IMR-90 (cell line): Measurements from ENCODE around the gene RFX5. TPM values are rescaled to one million over a fixed set of nuclear protein-coding genes. Genes with fewer than 3 reads are reported as not detected.

Source experiments
- ATAC-seq: fragments of 200-7000 bp; cut with Tn5 transposase; 2 replicates; pipeline ENCODE4 v1.9.1; 2020; ENCODE audit warnings: low read depth, mild to moderate bottlenecking, moderate library complexity
- BruUV-seq: library from RNA; stranded (reverse); fragments of 400-500 nt; replicated peaks from 2 replicates; lab custom pipeline; 2021; lab: Mats Ljungman, UMichigan
- CTCF ChIA-PET: fragments of 300-600 bp; formaldehyde crosslinking; extraction: SDS; loops from one replicate; lab custom pipeline; 2021; ENCODE audit warnings: antibody characterized with exemption; lab: Yijun Ruan, JAX
- POLR2A ChIA-PET: fragments of 300-600 bp; sonication (Branson Sonifier 250); formaldehyde crosslinking; loops from one replicate; lab custom pipeline; 2022; ENCODE audit warnings: antibody characterized with exemption; ENCODE audit not compliant: unreplicated experiment; lab: Charles Lee
- DNase-seq: peaks from one replicate; pipeline ENCODE4 v3.0.0; 2013
- H2AFZ ChIP-seq: replicated peaks from 2 replicates; pipeline ENCODE3; 2013; ENCODE audit warnings: low read length, mild to moderate bottlenecking; ENCODE audit not compliant: poor library complexity
- H2AK5ac ChIP-seq: 2 replicates; pipeline ENCODE4 v1.6.1; 2013; ENCODE audit warnings: low read depth, low read length, inconsistent platforms
- H2AK9ac ChIP-seq: replicated peaks from 2 replicates; pipeline ENCODE3; 2013; ENCODE audit warnings: mild to moderate bottlenecking, low read depth, low read length, moderate library complexity; ENCODE audit not compliant: poor library complexity
- H2BK120ac ChIP-seq: 2 replicates; pipeline ENCODE4 v1.6.1; 2013; ENCODE audit warnings: low read depth, low read length, inconsistent platforms
- H2BK15ac ChIP-seq: 3 replicates; pipeline ENCODE4 v1.6.1; 2013; ENCODE audit warnings: low read depth, low read length, inconsistent platforms
- H2BK20ac ChIP-seq: 2 replicates; pipeline ENCODE4 v1.6.1; 2013; ENCODE audit warnings: low read depth, mild to moderate bottlenecking, inconsistent platforms, low read length, moderate library complexity
- H2BK5ac ChIP-seq: 2 replicates; pipeline ENCODE4 v1.6.1; 2013; ENCODE audit warnings: mild to moderate bottlenecking, low read depth, low read length, inconsistent platforms; ENCODE audit not compliant: poor library complexity, severe bottlenecking
- H3K14ac ChIP-seq: replicated peaks from 2 replicates; pipeline ENCODE4 v1.6.1; 2013; ENCODE audit warnings: low read depth, low read length, inconsistent platforms
- H3K18ac ChIP-seq: 2 replicates; pipeline ENCODE4 v1.6.1; 2013; ENCODE audit warnings: low read depth, low read length, control low read depth
- H3K23ac ChIP-seq: 2 replicates; pipeline ENCODE4 v1.6.1; 2013; ENCODE audit warnings: low read depth, low read length, inconsistent platforms
- H3K27ac ChIP-seq: 2 replicates; pipeline ENCODE4 v1.5.1; 2013; ENCODE audit warnings: mild to moderate bottlenecking, control low read depth, low read length; ENCODE audit not compliant: insufficient read depth
- H3K27me3 ChIP-seq: 2 replicates; pipeline ENCODE4 v1.6.1; 2013; ENCODE audit warnings: low read length; ENCODE audit not compliant: control insufficient read depth, insufficient read depth
- H3K36me3 ChIP-seq: 2 replicates; pipeline ENCODE4 v1.6.1; 2013; ENCODE audit warnings: low read length, mixed read lengths; ENCODE audit not compliant: control insufficient read depth, insufficient read depth
- H3K4ac ChIP-seq: 2 replicates; pipeline ENCODE4 v1.6.1; 2013; ENCODE audit warnings: low read depth, low read length, inconsistent platforms
- H3K4me1 ChIP-seq: 2 replicates; pipeline ENCODE4 v1.6.1; 2013; ENCODE audit warnings: low read length, mixed read lengths; ENCODE audit not compliant: control insufficient read depth, insufficient read depth
- H3K4me2 ChIP-seq: 2 replicates; pipeline ENCODE4 v1.6.1; 2013; ENCODE audit warnings: low read depth, mild to moderate bottlenecking, control low read depth, low read length, moderate library complexity
- H3K4me3 ChIP-seq: 2 replicates; pipeline ENCODE4 v1.5.1; 2013; ENCODE audit warnings: low read depth, mild to moderate bottlenecking, control low read depth, low read length, moderate library complexity; ENCODE audit not compliant: insufficient read depth
- H3K56ac ChIP-seq: 2 replicates; pipeline ENCODE4 v1.6.1; 2013; ENCODE audit warnings: low read length, inconsistent platforms; ENCODE audit not compliant: insufficient read depth; ENCODE audit errors: extremely low read depth
- H3K79me1 ChIP-seq, 2 experiments: 2 replicates each; pipeline ENCODE4 v1.6.1; 2013; ENCODE audit warnings: low read length in 2 of 2, inconsistent platforms in 1 of 2, low read depth in 1 of 2
- H3K9ac ChIP-seq: 2 replicates; pipeline ENCODE4 v1.6.1; 2013; ENCODE audit warnings: low read depth, low read length, control low read depth
- H3K9me1 ChIP-seq: 2 replicates; pipeline ENCODE4 v1.6.1; 2013; ENCODE audit warnings: low read length, inconsistent platforms; ENCODE audit not compliant: insufficient read depth
- H3K9me3 ChIP-seq: 2 replicates; pipeline ENCODE4 v1.6.1; 2013; ENCODE audit warnings: low read length; ENCODE audit not compliant: control insufficient read depth, insufficient read depth
- H4K20me1 ChIP-seq: 2 replicates; pipeline ENCODE4 v1.6.1; 2013; ENCODE audit warnings: low read length, inconsistent platforms; ENCODE audit not compliant: insufficient read depth
- H4K5ac ChIP-seq: 2 replicates; pipeline ENCODE4 v1.6.1; 2013; ENCODE audit warnings: mild to moderate bottlenecking, low read depth, low read length, control low read depth
- H4K8ac ChIP-seq, 2 experiments: 2 replicates each; pipeline ENCODE4 v1.6.1; 2013; ENCODE audit warnings: low read depth in 2 of 2, low read length in 2 of 2, control low read depth in 1 of 2, inconsistent platforms in 1 of 2
- H4K91ac ChIP-seq: 2 replicates; pipeline ENCODE4 v1.6.1; 2013; ENCODE audit warnings: low read depth, low read length, inconsistent platforms; ENCODE audit not compliant: insufficient read depth
- BHLHE40 ChIP-seq: fragments of 150-350 bp; IDR thresholded peaks from 2 replicates; pipeline ENCODE4 v1.6.1; 2016; ENCODE audit warnings: mild to moderate bottlenecking, low read depth, low read length
- MXI1 ChIP-seq: IDR thresholded peaks from 2 replicates; pipeline ENCODE4 v1.6.1; 2012; ENCODE audit warnings: low read depth, mild to moderate bottlenecking, low read length, moderate library complexity, borderline replicate concordance
- WGBS, 2 experiments: methylation state at CpG; one replicate each; pipeline versions ENCODE4 v1.1.5 to v1.1.7; 2013; ENCODE audit warnings: missing lambda C conversion rate in 2 of 2; ENCODE audit not compliant: insufficient read length in 1 of 2; ENCODE audit errors: extremely low coverage in 2 of 2; 5-methylcytosine and 5-hydroxymethylcytosine counted together
- dilution Hi-C: fragments of 300-500 bp; cut with HindIII; formaldehyde crosslinking; loops from one replicate; pipeline ENCODE4 v1.14.3; 2018; ENCODE audit warnings: low sequenced_read_pairs; ENCODE audit not compliant: unreplicated experiment
- in situ Hi-C: fragments of 300-500 bp; cut with MboI; formaldehyde crosslinking; loops from 3 replicates; pipeline ENCODE4 v1.14.3; 2019; ENCODE audit warnings: low sequenced_read_pairs, inconsistent platforms, mixed read lengths
- intact Hi-C: fragments of 100-400 bp; cut with micrococcal nuclease; formaldehyde crosslinking; loops from 2 replicates; pipeline ENCODE4 v1.10.0; 2022
- polyA plus RNA-seq, 3 experiments: library from polyadenylated mRNA; depleted of rRNA; stranded (reverse); fragments of >200 nt; gene quantifications; 2 replicates each; pipeline ENCODE4 v1.2.3, GENCODE V29; 2012; ENCODE audit warnings: low replicate concordance in 1 of 3
- total RNA-seq: library from RNA; depleted of rRNA; stranded (reverse); fragments of >200 nt; gene quantifications from 2 replicates; pipeline ENCODE4 v1.2.3, GENCODE V29; 2012

Gene RFX5
- total and polyA plus RNA-seq, 2 of the 4 experiments (the other 2 are of a cell fraction) = 29.3 to 44.4 TPM

DNA sequence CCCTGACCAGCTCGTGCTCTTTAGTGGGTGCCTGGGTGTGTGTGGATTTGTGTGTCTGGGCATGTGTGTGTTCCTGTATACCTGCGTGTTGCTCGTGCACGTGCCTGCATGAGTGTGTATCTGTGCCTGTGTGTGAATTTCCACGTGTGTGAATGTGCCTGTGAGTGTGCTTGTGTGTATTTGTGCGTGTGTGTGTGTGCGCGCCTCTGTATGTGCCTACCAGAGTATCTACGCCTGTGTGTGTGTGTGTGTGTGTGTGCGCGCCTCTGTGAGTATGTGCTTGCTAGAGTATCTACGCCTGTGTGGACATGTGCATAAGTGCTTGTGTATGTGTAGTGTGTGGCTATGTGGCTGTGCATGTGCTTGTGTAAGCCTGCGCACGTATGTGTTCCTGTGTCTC, 26.1 kb upstream of the RFX5 start:
- Histone ChIP-seq H3K4me3 (no peak overlapping the region), H3K9ac (no peak overlapping the region), H2AK9ac (peak overlapping the region; percentile 63), H3K56ac (no peak overlapping the region), H4K91ac (no peak overlapping the region), H3K4ac (no peak overlapping the region; the same call in 1 of the 2 replicates), H3K4me2 (no peak overlapping the region), H3K9me1 (peaks cover 8% of the 10 kb centered on the region), H3K9me3 (no peaks in the 10 kb centered on the region), H3K14ac (no peak overlapping the region), H3K27me3 (peaks cover 4% of the 10 kb centered on the region), H3K18ac (no peak overlapping the region), H2BK15ac (no peak overlapping the region), H3K36me3 (peaks cover 1% of the 10 kb centered on the region; the same call in 1 of the 2 replicates), H2AK5ac (peak overlapping the region; percentile 54; the same call in 1 of the 2 replicates), H2BK5ac (no peak overlapping the region), H4K8ac (no peak overlapping the region), H2BK20ac (no peak overlapping the region), H3K27ac (no peak overlapping the region), H2BK120ac (no peak overlapping the region), H4K20me1 (no peaks in the 10 kb centered on the region), H3K23ac (no peak overlapping the region), H4K5ac (no peak overlapping the region), H2AFZ (no peak overlapping the region), H3K4me1 (peaks cover 14% of the 10 kb centered on the region), H3K79me1 (peaks cover 0 to 10% of the 10 kb centered on the region in 2 experiments; a peak in 1 of 4 replicates)
- dilution Hi-C loops = no loop called here
- intact Hi-C loops = no loop called here
- 96% methylated on average over 9 of the region's 14 CpGs; no CpG with 5 or more reads in 1 of the 2 experiments for WGBS, 2 experiments
- in situ Hi-C loops = no loop called here
- BruUV-seq = no TSS peak
- POLR2A ChIA-PET = interaction anchor here (0.6 kb wide), 1 partner anchor 60 kb away, joined by 10 read pairs; no protein-coding TSS in a partner anchor
- no peak for TF ChIP-seq BHLHE40
- TF ChIP-seq MXI1 = no peak
- DNase-seq (no peak), ATAC-seq (no peak)
- CTCF ChIA-PET = no interaction called here
